HG02943 (cell line): Measurements from ENCODE around the gene TWIST2.

ENCODE experiments used
- ATAC-seq: cut with Tn5 transposase; IDR thresholded peaks from one replicate; pipeline ENCODE4 v1.9.1; 2021; ENCODE audit warnings: mild to moderate bottlenecking, low read depth, moderate library complexity; ENCODE audit not compliant: unreplicated experiment

The TWIST2 gene

GRCh38 chr2:238915196-238915595 lies 67.3 kb downstream of the TWIST2 start:
- no peak for ATAC-seq

GRCh38 chr2:238915596-238915995 lies 67.7 kb downstream of the TWIST2 start:
- ATAC-seq, result no peak

- no peak for ATAC-seq
Measured at GRCh38 chr2:238916176-238916874, 68.4 kb downstream of the TWIST2 start.

GRCh38 chr2:238916875-238917590 lies 69.1 kb downstream of the TWIST2 start:
- ATAC-seq, result no peak

GRCh38 chr2:238919307-238919706 lies 71.4 kb downstream of the TWIST2 start:
- ATAC-seq, result no peak

- no peak for ATAC-seq
Measured at GRCh38 chr2:238920053-238920452, 72.2 kb downstream of the TWIST2 start.

- no peak for ATAC-seq
Measured at GRCh38 chr2:238920601-238921001, 72.7 kb downstream of the TWIST2 start.

- no peak for ATAC-seq
Measured at GRCh38 chr2:238921259-238921658, 73.4 kb downstream of the TWIST2 start.

- ATAC-seq, result no peak
Measured at GRCh38 chr2:238921681-238922319, 73.9 kb downstream of the TWIST2 start.

GRCh38 chr2:238922435-238922834 lies 74.5 kb downstream of the TWIST2 start:
- ATAC-seq, result no peak

- ATAC-seq, result no peak
Measured at GRCh38 chr2:238924032-238924431, 76.1 kb downstream of the TWIST2 start.

- no peak for ATAC-seq
Measured at GRCh38 chr2:238924796-238925195, 76.9 kb downstream of the TWIST2 start.

- no peak for ATAC-seq
Measured at GRCh38 chr2:238925281-238925680, 77.4 kb downstream of the TWIST2 start.

GRCh38 chr2:238925816-238926521 lies 78.1 kb downstream of the TWIST2 start:
- no peak for ATAC-seq

GRCh38 chr2:238926761-238927611 lies 79.1 kb downstream of the TWIST2 start:
- ATAC-seq, result no peak

GRCh38 chr2:238927746-238928519 lies 80.0 kb downstream of the TWIST2 start:
- ATAC-seq, result no peak

- no peak for ATAC-seq
Measured at GRCh38 chr2:238928520-238929241, 80.8 kb downstream of the TWIST2 start.

- no peak for ATAC-seq
Measured at GRCh38 chr2:238929242-238930081, 81.6 kb downstream of the TWIST2 start.
